ENCODE measurements around the gene HOXB3.
"Not testable (repeated sequence)": the region's sequence is repeated elsewhere in the genome, so short reads cannot be mapped to it uniquely, and the experiment has no call there.

HOXB3 gene

GRCh38 chr17:48510761-48511604 is 79.1 kb downstream of the HOXB3 start:
- H3K27ac Mint-ChIP-seq, result peak overlapping the region; percentile 57
- DNase-seq, result peak; percentile 49
- H3K36me3 Mint-ChIP-seq (ENCODE audit: low read depth), result no peaks in the 10 kb centered on the region
- peaks cover 33% of the 10 kb centered on the region for H3K27me3 Mint-ChIP-seq
- no peaks in the 10 kb centered on the region for H3K9me3 Mint-ChIP-seq
- peak overlapping the region; percentile 10 for H3K4me3 Mint-ChIP-seq
- peaks cover 42% of the 10 kb centered on the region for H3K4me1 Mint-ChIP-seq (ENCODE audit: low read depth)

- Mint-ChIP-seq H3K4me3 (no peak overlapping the region), H3K27me3 (peaks cover 29% of the 10 kb centered on the region), H3K9me3 (no peaks in the 10 kb centered on the region), H3K4me1 (ENCODE audit: low read depth) (peaks cover 48% of the 10 kb centered on the region), H3K27ac (no peak overlapping the region), H3K36me3 (ENCODE audit: low read depth) (no peaks in the 10 kb centered on the region)
- no peak for DNase-seq
These were observed 79.7 kb downstream of the HOXB3 start for GRCh38 chr17:48510381-48510760.

GRCh38 chr17:48509708-48510107 is 80.3 kb downstream of the HOXB3 start:
- peaks cover 51% of the 10 kb centered on the region for H3K4me1 Mint-ChIP-seq (ENCODE audit: low read depth)
- not testable (repeated sequence) for H3K36me3 Mint-ChIP-seq (ENCODE audit: low read depth); H3K27ac Mint-ChIP-seq; H3K9me3 Mint-ChIP-seq; DNase-seq; H3K4me3 Mint-ChIP-seq
- peaks cover 24% of the 10 kb centered on the region for H3K27me3 Mint-ChIP-seq

GRCh38 chr17:48506246-48506645 is 83.8 kb downstream of the HOXB3 start:
- no peak for DNase-seq
- Mint-ChIP-seq H3K9me3 (no peaks in the 10 kb centered on the region), H3K36me3 (ENCODE audit: low read depth) (no peaks in the 10 kb centered on the region), H3K4me1 (ENCODE audit: low read depth) (peaks cover 24% of the 10 kb centered on the region), H3K27ac (no peak overlapping the region), H3K4me3 (no peak overlapping the region), H3K27me3 (peaks cover 13% of the 10 kb centered on the region)

- Mint-ChIP-seq H3K36me3 (ENCODE audit: low read depth) (no peaks in the 10 kb centered on the region), H3K4me3 (no peak overlapping the region), H3K27ac (no peak overlapping the region), H3K9me3 (no peaks in the 10 kb centered on the region), H3K4me1 (ENCODE audit: low read depth) (peaks cover 20% of the 10 kb centered on the region), H3K27me3 (peaks cover 13% of the 10 kb centered on the region)
- DNase-seq, result no peak
These were observed 84.3 kb downstream of the HOXB3 start for GRCh38 chr17:48505788-48506187.

- H3K27me3 Mint-ChIP-seq, result peaks cover 17% of the 10 kb centered on the region
- H3K27ac Mint-ChIP-seq, result no peak overlapping the region
These were observed 85.1 kb downstream of the HOXB3 start for GRCh38 chr17:48504953-48505352.

GRCh38 chr17:48503747-48504146 is 86.3 kb downstream of the HOXB3 start:
- no peak for DNase-seq
- Mint-ChIP-seq H3K27me3 (peaks cover 20% of the 10 kb centered on the region), H3K4me3 (no peak overlapping the region), H3K36me3 (ENCODE audit: low read depth) (no peaks in the 10 kb centered on the region), H3K27ac (no peak overlapping the region), H3K9me3 (no peaks in the 10 kb centered on the region), H3K4me1 (ENCODE audit: low read depth) (peaks cover 14% of the 10 kb centered on the region)

More at GRCh38 chr17:48504953-48505352, 85.1 kb downstream of the HOXB3 start:
- H3K4me1 Mint-ChIP-seq (ENCODE audit: low read depth), result peaks cover 14% of the 10 kb centered on the region
- no peaks in the 10 kb centered on the region for H3K36me3 Mint-ChIP-seq (ENCODE audit: low read depth)
- H3K9me3 Mint-ChIP-seq, result no peaks in the 10 kb centered on the region
- DNase-seq, result no peak
- H3K4me3 Mint-ChIP-seq, result no peak overlapping the region

- Mint-ChIP-seq H3K27ac (no peak overlapping the region), H3K4me3 (no peak overlapping the region), H3K27me3 (peaks cover 23% of the 10 kb centered on the region), H3K36me3 (ENCODE audit: low read depth) (no peaks in the 10 kb centered on the region), H3K9me3 (no peaks in the 10 kb centered on the region), H3K4me1 (ENCODE audit: low read depth) (peaks cover 14% of the 10 kb centered on the region)
- DNase-seq, result no peak
These were observed 87.1 kb downstream of the HOXB3 start for GRCh38 chr17:48502901-48503300.

- Mint-ChIP-seq H3K4me1 (ENCODE audit: low read depth) (peaks cover 14% of the 10 kb centered on the region), H3K27me3 (peaks cover 28% of the 10 kb centered on the region), H3K36me3 (ENCODE audit: low read depth) (no peaks in the 10 kb centered on the region), H3K4me3 (no peak overlapping the region), H3K27ac (no peak overlapping the region), H3K9me3 (no peaks in the 10 kb centered on the region)
- no peak for DNase-seq
These were observed 87.7 kb downstream of the HOXB3 start for GRCh38 chr17:48502312-48502711.

- H3K4me1 Mint-ChIP-seq (ENCODE audit: low read depth), result peaks cover 6% of the 10 kb centered on the region
- peaks cover 28% of the 10 kb centered on the region for H3K27me3 Mint-ChIP-seq
- H3K4me3 Mint-ChIP-seq, result no peak overlapping the region
- H3K36me3 Mint-ChIP-seq (ENCODE audit: low read depth), result no peaks in the 10 kb centered on the region
- H3K27ac Mint-ChIP-seq, result no peak overlapping the region
- no peaks in the 10 kb centered on the region for H3K9me3 Mint-ChIP-seq
- no peak for DNase-seq
These were observed 89.3 kb downstream of the HOXB3 start for GRCh38 chr17:48500435-48501426.

GRCh38 chr17:48499735-48500434 is 90.2 kb downstream of the HOXB3 start:
- no peak for DNase-seq
- no peak overlapping the region for H3K4me3 Mint-ChIP-seq
- H3K9me3 Mint-ChIP-seq, result no peaks in the 10 kb centered on the region
- peaks cover 30% of the 10 kb centered on the region for H3K27me3 Mint-ChIP-seq
- H3K27ac Mint-ChIP-seq, result no peak overlapping the region
- no peaks in the 10 kb centered on the region for H3K36me3 Mint-ChIP-seq (ENCODE audit: low read depth)
- no peaks in the 10 kb centered on the region for H3K4me1 Mint-ChIP-seq (ENCODE audit: low read depth)

- no peak overlapping the region for H3K4me3 Mint-ChIP-seq
These were observed 90.8 kb downstream of the HOXB3 start for GRCh38 chr17:48499248-48499647.

More at GRCh38 chr17:48499248-48499647, 90.8 kb downstream of the HOXB3 start:
- no peaks in the 10 kb centered on the region for H3K4me1 Mint-ChIP-seq (ENCODE audit: low read depth)
- peaks cover 36% of the 10 kb centered on the region for H3K27me3 Mint-ChIP-seq
- H3K9me3 Mint-ChIP-seq, result no peaks in the 10 kb centered on the region
- no peak overlapping the region for H3K27ac Mint-ChIP-seq
- no peak for DNase-seq
- no peaks in the 10 kb centered on the region for H3K36me3 Mint-ChIP-seq (ENCODE audit: low read depth)
